GM21390 (cell line): ENCODE results near the gene NOXO1.

Source experiments
- ATAC-seq: cut with Tn5 transposase; IDR thresholded peaks from one replicate; pipeline ENCODE4 v1.9.1; 2021; ENCODE audit not compliant: unreplicated experiment

Gene NOXO1

DNA sequence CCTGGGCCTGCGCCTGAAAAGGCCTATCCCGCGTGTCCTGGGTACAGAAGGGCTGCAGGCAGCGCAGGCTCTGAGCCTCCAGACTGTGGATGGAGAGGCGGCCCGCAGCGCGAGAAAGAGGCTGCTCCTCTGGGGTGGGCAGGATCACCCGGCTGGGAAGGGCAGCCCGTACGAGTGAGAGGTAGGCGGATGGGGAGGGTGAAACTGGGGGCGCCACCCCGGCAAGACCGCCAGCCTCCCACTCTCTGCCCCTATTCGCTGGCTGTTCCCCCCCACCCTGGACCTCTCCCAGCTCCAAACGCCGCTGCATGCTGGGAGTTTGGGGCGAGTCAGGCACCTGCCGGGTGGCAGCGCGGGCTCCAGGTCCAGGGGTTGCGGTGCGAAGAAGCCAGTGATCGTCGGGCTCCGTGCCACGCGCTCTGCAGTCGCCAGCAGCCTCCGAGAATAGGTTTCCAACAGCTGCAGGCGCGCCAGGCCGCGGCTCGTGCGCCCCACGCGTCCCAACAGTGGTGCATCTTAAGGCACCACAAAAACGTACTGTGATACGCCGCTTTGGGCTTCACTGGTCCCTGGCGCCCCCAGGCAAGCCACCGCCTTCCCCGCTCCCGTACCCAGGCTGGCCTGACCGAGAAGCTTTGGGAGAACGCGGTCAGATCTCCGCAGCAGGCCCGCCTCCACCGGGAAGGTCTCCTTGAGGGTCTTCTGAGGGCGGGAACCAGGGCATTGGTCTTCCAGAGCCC lies 1.1 kb downstream of the NOXO1 start:
- ATAC-seq: no peak

DNA sequence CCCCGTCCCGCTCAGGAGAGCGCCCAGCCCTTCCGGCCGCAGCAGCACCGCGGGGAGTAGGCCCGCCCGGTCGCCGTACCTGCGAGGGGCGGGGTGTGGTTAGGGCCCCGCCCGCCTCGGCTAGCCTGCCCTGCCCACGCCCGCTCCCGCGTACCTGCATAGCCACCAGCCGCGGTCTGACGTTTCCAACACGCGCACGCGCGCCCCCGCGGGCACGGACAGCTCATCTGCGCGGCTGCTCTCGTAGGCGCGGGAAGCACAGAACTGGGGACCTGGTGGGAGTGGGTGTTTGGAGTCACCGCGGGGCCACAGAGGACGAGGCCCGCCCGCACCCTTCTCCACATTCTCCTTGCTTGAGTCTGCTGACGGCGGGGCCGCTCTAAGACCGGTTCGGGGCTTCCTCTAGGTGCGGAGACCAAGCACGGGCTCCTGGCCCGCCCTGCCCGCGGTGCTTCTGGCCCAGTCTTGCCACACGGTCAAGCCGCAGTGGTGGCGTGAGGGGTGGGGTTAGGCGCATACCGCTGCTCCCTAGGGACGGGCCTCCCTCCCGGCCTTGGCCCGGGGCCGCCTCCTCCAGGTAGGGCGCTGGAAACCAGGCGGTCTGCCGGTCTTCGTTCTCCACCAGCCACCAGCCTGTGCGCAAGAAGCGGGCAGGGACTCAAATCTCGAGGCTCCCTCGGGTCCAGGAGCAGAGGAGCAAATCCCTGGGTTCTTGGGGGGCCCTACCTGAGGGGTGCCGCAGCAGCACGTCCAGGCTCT lies 1.8 kb downstream of the NOXO1 start:
- ATAC-seq: no peak

DNA sequence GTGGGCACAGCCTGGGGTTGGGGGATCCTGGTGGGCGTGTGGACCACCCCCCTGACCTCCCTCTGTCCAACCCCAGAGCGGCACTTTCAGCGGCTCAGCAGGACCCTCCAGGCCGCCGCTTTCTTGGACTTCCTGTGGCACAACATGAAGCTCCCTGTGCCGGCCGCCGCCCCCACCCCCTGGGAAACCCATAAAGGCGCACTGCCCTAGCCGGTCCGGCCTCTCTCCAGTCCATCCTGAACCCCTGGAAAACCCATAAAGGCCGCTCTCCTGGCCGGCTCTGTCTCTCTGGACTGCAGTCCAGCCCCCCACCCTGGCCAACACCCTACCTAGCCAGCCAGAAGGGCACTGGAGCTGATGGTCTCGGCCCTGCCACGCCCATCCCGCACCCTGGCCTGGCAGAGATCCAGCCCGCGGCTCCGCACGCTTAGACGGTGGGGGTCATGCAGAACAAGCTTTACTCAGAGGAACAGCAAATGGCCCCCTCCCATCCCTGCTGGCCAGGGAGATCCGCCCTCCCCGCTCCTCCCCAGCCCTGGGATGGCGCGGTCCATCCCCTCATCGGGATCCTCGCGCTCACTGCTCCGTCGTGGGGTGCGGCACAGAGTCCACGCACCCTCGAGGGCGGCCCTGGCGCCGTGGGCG lies 2.7 kb downstream of the NOXO1 start:
- no peak for ATAC-seq

DNA sequence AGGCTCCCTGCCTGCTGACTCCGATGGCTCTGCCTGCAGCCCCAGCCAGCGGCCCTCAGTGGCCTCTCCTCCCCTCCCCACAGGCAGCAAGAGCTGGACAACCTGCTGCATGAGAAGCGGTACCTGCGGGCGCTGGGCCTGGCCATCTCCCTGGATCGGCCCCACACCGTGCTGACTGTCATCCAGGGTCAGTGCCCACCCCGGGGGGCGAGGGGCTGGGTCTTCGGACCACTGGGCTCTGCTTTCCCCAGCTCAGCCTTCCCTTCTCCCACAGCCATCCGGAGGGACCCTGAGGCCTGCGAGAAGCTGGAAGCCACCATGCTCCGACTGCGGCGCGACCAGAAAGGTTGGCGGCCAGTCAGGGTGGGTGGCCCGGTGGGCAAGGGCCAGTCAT lies 3.4 kb downstream of the NOXO1 start:
- ATAC-seq: no peak

DNA sequence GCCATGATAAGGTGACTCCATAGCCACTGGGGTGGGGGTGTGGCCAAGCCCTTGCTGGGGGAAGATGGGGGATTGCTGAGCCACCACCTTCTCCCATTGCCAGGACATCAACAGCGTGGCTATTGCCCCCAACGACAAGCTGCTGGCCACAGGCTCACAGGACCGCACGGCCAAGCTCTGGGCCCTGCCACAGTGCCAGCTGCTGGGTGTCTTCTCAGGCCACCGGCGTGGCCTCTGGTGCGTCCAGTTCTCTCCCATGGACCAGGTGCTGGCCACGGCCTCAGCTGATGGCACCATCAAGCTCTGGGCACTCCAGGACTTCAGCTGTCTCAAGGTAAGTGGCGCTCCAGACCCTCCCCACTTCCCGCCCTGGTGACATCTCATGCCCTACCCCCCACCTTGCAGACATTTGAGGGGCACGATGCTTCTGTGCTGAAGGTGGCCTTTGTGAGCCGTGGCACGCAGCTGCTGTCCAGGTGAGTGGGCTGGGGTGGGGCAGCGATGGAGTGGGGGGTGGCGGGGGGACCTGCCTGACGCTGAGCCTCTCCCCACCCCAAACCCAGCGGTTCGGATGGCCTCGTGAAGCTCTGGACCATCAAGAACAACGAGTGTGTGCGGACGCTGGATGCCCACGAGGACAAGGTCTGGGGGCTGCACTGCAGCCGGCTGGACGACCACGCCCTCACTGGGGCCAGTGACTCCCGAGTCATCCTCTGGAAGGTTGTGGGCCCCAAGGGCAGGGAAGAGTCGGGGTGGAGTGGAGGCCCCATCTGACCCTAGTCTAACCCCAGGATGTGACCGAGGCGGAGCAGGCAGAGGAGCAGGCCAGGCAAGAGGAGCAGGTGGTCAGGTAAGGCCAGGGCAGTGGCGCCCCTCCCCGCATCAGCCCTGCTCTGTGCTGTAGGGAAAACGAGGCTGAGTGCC lies 4.1 kb downstream of the NOXO1 start:
- no peak for ATAC-seq

DNA sequence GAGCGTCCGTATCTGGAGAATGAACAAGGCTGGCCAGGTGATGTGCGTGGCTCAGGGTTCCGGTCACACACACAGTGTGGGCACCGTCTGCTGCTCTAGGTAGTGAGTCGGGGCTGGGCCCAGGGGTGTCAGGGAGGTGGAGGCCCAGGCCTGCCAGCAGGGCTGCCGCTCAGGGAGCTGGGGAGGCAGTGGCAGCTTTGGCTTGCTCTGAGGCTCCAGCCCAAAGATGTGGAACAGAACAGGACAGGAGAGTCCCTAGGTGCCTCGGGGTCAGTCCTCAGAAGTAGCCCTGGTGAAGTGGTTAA lies 5.1 kb downstream of the NOXO1 start:
- no peak for ATAC-seq

DNA sequence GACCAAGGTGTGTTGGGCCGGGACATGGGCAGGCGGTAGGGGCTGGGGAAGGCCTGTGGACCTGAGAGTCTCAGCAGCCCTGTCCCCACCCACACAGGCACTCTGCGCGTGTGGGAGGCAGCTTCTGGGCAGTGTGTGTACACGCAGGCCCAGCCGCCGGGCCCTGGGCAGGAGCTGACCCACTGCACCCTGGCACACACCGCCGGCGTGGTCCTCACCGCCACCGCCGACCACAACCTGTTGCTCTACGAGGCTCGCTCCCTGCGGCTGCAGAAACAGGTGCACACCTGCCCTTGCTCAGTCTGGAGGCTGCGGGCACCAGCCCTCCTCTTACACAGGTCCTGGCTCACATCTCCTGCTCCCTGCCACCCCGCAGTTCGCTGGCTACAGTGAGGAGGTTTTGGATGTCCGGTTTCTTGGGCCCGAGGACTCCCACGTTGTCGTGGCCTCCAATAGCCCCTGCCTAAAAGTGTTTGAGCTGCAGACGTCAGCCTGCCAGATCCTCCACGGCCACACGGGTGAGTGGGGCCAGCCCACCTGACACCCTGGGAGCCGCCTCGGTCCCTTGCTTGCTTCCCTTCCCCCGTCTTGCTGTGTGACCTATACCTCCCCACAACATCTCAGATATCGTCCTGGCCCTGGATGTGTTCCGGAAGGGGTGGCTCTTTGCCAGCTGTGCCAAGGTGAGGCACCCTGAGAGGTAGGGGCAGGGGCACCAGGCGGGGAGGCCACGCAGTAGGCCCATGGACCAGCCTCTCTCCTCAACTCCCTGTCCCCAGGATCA lies 5.6 kb downstream of the NOXO1 start:
- no peak for ATAC-seq

DNA sequence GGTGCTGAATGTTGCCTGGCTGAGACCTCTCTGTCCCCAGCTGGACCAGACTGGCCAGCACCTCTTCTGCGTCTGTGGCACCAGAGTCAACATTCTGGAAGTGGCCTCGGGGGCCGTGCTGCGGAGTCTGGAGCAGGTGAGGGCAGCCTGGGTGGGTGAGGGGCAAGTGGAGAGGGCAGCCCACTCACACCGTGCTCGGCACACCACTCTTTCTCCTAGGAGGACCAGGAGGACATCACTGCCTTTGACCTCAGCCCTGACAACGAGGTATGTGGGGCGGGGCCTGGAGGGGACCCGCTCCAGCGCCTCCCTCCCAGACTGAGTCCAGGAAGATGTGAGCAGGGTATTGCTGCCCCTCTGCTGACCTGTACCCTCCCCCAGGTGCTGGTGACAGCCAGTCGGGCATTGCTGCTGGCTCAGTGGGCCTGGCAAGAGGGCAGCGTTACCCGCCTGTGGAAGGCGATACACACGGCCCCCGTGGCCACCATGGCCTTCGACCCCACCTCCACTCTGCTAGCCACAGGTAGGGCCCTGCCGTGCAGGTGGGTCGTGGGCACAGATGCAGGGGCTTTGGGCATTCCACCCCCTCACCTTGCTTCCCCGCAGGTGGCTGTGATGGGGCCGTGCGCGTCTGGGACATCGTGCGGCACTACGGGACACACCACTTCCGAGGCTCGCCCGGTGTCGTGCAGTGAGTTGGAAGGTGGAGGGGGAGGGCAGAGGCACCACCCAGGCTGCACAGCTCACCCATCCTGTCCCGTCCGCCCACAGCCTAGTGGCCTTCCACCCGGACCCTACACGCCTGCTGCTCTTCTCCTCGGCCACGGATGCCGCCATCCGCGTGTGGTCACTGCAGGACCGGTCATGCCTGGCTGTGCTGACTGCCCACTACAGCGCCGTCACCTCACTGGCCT lies 6.9 kb downstream of the NOXO1 start:
- ATAC-seq: no peak

DNA sequence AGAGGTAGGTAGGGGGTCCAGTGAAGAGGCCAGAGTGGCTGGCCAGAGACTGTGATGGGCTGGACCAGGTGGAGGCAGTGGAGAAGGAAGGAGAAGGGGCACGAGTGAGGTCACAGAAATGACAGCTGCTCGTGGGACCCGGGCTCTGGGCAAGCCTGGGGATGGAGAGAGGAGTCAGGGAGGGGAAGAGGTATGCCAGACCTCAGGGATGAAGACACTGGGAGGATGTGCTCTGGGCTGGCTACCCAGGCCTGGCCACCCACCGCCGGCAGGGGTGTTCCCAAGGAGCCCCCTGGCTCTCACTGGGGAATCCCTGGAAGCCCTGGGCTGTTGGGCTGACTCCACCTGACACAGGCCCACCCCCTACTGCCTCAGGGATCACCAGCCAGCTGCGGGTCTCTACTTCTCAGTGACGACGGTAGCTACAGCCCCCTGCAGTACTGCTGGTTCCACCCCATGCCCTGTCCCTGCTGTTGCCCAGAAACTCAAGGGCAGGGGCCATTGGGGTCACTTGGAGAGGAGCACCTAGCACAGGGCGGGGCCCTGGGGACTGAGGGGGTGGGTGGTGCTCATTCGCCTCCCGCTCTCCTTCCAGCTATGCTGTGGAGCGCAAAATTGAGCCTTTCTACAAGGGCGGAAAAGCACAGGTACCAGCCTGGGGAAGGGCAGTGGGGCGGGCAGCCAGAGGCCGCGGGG lies 7.7 kb downstream of the NOXO1 start:
- ATAC-seq: no peak

DNA sequence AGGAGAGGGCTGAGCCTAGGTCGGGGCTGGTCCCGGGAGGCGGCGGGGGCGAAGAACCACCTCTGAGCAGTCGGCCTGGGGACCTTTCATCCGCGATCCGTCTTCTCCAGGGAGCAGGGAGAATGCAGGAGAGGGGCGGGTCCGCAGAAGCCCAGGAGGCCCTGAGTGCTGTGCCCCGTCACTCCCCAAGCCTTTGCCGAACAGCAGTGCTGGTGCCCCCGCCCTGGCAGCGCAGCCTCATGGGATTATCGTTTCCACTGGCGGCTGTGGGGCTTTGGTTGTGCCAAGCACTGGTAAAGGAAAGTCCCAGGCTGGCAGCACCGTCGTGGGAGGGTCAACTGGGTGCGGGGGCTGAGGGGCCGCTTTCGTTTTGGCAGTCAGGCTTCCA lies 8.8 kb downstream of the NOXO1 start:
- no peak for ATAC-seq

DNA sequence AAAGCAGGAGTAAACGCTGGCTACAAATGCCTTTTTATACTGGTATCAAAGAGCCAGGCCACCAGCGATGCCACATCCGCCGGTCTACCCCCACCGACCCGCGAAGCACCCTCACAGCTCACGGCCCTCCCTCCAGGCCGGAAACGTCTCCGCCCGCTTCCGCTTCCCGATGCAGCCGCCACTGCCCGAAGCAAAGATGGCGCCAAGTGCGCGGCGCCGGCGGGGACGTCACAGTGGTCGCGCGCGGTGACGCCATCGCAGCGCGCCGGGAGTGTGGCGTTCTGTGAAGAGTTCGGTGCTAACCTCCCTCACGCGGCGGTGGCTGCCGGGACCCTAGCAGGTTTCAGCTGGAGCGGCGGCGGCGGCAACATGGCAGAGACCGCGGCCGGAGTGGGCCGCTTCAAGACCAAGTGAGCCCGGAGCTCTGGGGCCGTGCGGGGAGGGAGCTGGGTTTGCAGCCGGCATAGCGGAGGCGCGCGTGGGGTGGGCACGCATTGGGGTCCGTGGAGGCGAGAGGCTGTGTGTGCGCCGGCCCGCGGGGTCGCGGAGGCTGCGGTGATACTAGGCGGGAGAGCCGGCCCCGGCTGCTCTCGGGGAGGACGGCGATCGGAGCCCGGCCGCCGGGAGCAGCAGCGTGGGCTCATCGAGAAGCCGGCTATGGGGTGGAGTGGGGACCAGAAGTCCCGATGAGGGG lies 9.3 kb downstream of the NOXO1 start, which contains the start of gene TBL3:
TSS of gene TBL3 (plus strand) at position 258 of the 694 bp plus-strand sequence. CDS start at position 370, 112 bp downstream.
- peak; percentile 70 for ATAC-seq

DNA sequence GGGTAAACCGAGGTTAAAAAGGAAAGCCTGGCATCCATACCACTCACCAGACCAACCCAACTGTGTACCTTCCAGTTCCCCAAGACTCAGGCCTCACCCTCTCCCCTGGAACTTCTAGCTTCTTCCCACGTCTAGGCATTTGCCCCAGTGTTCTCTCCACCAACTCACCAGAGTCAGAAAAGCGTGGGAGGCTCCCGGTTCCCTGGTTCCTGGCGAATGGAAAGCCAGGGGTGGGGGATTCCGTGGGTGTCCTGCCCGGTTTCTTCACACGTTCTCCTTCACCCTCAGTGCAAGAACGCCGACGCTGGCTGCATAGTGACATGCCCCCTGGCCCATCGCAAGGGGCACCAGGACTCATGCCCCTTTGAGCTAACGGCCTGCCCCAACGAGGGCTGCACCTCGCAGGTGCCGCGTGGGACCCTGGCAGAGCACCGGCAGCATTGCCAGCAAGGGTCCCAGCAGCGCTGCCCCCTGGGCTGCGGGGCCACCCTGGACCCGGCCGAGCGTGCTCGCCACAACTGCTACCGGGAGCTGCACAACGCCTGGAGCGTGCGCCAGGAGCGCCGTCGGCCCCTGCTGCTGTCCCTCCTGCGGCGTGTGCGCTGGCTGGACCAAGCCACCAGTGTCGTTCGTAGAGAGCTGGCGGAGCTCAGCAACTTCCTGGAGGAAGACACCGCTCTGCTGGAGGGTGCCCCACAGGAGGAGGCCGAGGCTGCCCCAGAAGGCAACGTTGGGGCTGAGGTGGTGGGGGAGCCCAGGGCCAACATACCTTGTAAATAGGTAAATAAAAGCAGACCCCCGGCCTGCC lies 12.9 kb downstream of the NOXO1 start:
- ATAC-seq: no peak

DNA sequence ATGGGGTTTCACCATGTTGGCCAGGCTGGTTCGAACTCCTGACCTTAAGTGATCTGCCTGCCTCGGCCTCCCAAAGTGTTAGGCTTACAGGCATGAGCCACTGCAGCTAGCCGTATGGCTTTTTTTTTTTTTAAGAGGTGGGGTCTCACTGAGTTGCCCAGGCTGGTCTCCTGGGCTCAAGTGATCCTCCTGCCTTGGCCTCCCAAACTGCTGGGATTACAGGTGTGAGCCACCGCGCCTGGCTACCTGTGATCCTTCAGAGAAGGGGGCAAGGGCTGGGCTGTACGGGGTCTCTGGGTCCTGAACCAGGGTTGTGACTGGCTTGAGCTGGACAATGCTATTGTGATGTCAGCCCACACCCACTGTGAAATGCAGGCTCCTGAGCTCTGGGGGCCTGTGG lies 14.8 kb downstream of the NOXO1 start, which contains the start of gene RNF151:
TSS of gene RNF151 (plus strand) at position 397 of the 400 bp plus-strand sequence. CDS start 26 bp downstream, outside the sequence.
- no peak for ATAC-seq

DNA sequence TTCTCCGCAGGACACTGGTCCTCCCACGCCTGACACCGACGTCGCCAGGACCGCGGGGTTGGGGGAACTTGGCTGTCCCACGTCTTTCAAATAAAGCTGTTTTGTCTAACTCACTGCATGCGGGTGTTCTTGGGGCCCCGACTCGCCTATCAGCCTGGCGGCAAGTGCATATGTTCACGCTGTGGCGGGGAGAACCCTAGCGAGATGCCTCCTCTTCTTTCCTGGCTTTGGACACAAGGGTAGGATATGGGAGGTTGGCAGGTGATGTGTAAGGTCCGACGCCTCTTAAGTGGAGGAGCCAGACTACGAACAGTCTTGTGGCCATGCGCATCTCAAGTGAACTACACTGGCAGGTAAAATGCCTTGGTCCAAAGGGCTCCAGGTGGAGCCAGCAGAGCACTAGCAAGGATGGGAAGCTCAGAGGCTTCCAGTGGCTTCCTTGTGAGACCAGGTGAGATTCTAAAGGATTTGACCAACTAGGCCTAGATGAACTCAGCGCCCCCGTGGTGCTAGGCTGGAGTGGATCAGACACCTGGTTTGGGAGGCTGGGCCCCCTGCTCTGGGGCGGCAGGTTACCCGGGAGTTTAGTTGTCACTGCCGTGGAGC lies 15.8 kb downstream of the NOXO1 start:
- no peak for ATAC-seq

DNA sequence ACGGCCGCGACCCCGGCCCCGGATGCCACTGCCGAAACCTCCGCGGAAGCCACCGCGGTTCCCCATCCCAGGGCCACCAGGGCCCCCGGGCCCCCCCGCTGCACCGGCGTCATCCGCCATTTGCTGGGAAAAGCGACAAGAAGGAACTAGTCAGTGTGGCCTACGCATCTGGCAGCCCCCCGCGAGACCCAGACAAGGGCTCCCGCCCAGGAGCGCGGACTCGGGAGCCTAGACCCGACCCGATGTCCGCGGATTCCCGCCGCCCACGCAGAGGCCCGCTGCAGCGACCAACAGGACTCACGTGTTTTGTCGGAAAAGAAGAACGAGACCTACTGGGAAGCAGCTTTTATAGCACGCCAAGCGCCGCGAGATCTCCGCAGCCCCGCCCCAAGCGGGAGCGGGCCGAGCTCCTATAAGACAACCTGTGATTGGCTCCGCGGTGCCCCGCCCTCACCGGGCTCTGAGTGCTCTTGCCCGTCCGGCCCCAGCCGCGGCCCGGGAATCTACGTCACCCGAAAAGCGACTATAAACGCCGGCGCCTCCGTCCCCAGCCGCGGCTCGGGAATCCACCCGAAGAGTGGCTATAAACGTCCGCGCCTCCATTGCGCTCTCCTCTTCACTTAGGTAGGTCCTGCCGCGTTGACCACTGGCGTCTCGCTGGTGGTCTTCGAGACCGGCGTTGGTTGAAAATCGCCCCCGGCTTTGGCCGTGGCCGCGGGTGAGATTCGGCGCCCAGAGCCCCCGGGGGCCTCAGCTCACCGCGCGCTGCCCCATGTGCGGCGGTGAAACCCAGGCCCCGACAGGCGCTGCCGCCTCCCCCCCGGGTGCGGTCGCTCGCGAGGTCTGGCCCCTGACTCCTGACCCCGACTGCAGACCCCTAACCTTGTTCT lies 16.5 kb downstream of the NOXO1 start, which contains the start of gene RPS2:
TSS of gene RPS2 (minus strand) at position 321 of the 890 bp plus-strand sequence. CDS start at position 120, 201 bp downstream.
- peak; percentile 78 for ATAC-seq
